HG02763 (cell line): ENCODE data around the gene ZDHHC12.

Experiments used
- ATAC-seq: cut with Tn5 transposase; IDR thresholded peaks from one replicate; pipeline ENCODE4 v1.9.1; 2021; ENCODE audit warnings: mild to moderate bottlenecking, moderate library complexity; ENCODE audit not compliant: unreplicated experiment

Gene ZDHHC12

DNA sequence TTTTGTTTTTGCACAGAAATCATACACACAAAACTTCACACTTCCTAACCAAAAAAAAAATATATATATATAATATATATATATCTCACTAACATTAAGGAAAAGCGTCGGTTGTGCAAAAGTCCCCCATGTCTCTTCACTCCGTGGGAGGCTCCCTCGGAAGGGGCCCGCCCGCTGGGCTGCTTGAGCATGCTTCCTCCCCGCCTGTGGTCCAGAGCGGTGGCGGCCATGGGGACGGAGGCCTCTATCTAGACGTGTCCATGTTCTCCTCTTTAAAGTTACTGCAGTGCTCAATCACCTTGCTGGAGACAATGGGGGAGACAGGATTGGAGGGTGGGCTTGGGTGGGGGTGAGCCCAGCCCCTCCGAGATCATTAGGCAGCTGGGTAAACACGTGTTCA lies 7.2 kb upstream of the ZDHHC12 start:
- ATAC-seq, result no peak

DNA sequence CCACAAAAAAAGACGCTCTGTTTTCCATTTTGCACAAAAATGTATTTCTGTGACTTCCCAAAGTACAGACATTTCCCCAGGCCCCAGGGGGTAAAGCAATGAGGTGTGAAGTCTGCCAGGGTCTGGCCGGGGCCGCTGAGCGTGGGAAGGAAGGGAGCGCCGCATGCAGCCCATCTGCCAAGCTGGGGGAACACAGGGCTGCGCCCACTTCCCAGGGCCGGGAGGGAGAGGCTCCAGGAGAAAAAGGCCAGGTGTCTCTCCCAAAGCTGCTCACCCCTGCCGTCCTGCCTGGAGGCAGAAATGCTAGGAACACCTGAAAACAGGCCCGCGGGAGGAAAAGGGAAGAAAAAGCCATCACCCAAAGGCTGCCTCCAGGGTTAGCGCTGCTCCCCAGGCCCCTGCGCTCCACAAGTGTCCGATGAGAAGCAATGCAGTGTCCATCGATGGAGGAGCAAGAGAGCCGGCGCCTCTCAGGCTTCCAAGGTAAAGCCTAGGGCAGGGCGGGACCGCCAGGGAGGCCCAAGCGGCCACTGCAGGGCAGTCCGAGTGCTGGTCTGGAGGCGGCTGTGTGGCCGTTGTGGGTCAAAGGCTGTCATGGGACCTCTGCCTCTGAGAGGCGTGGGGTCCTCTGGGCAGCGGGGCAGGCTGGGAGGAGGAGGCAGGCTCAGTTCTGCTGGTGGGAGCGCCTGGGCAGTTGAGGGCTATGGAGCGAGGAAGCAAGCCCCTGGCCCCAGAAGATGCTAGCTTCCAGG lies 6.0 kb upstream of the ZDHHC12 start:
- no peak for ATAC-seq

DNA sequence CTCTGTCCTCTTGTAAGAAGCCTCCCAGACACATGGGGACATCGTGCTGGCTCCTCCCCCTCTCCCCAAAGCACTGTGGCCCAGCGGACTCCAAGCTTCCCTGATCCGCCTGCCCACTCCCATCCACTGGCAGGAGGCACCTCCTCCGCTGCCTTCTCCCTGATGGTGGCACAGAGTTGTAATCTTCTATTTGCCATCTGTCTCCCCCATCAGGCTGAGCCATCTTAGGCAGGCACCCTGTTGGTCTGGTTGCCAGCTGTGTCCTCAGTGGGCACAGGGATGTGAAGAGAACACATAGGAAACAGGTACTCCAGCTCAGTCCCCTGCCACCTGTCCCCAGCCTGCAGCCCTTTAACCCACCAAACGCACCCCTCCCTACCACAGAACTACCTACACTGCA lies 5.4 kb upstream of the ZDHHC12 start:
- no peak for ATAC-seq

DNA sequence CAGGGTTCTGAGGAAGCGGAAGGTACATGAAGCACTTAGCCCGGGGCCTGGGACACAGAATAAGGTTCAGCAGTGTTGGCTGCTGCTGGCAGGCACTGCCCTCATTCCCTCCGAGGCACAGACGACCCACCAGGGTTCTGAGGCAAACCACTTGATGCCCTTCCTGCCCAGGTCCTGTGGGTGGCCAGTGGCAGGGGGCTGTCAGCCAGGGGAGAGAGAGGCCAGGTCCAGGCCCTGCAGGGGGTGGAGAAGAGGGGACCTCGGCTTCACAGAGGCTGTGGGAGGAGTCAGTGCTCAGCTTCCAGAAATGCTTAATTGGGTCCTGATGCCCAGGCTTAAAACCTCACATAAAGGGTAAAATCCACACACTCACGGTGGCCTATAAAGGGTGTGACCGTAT lies 4.4 kb upstream of the ZDHHC12 start:
- no peak for ATAC-seq

DNA sequence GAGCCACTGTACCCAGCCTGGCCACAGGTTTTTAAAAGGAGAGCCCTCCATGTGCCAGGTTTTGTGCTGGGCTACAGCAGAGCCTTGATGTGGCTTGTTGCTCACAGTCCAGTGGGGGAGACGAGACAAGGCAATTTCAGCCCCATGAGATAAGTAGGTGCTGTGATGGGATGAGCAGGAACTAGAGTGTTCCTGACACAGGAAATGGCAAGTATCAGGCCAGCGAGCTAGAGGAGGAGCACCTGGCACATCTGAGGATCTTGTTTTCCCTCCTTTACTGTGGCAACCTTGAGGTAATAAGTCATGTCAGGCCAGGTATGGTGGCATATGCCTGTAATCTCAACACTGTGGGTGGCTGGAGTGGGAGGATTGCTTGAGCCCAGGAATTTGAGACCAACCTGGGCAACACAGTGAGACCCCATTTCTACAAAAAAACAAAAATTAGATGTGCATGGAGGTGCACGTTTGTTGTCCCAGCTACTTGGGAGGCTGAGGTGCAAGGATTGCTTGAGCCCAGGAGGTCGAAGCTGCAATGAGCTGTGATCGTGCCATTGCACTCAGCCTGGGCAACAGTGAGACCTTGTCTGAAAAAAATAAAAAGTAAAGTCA lies 3.8 kb upstream of the ZDHHC12 start:
- no peak for ATAC-seq

DNA sequence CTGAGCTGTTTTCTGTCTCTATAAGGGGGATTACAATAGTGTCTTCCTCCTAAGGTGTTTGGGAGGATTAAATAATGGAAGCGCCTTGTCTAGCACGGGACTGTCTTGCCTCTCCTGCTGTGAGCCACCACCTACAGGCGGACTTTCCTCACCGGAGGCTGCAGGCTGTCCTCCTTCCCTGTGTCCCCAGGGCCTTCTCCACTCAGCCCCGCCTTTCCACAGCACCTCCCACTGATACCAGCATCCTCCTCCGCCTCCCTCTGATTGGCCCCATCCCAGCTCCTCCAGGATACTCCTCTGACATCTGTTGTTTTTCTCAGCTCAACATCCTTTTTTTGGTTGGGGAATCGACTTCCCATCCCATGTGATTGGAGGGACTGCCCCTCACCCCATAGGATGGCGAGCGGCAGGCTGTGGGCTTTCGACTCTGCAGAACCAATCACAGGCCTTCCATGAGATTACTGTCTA lies 851 bp upstream of the ZDHHC12 start:
- ATAC-seq, result no peak

DNA sequence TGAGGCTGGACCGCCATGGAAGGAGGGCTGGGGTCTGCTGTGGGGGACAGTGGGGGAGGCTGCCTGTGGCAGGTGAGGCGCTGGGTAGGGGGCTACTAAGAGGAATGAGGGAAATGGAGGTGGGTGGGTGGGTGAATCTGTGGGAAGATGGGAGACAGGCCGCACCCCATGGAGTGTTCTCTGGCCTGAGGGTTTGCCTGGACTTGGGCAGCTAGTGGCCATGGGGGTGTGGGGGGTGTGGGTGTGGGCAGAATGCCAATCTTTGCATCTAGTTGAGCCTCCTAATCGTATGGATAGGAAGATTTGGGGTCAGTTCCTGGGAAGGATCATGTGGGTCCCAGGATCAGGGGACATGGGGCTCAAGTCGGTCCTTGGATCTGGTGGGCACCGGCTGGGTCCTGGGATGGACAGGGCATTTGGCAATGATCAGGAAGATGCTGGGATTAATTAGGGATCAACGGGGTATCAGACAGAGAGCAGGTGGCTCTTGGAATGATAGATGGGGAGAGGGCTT lies 518 bp downstream of the ZDHHC12 start:
- no peak for ATAC-seq

DNA sequence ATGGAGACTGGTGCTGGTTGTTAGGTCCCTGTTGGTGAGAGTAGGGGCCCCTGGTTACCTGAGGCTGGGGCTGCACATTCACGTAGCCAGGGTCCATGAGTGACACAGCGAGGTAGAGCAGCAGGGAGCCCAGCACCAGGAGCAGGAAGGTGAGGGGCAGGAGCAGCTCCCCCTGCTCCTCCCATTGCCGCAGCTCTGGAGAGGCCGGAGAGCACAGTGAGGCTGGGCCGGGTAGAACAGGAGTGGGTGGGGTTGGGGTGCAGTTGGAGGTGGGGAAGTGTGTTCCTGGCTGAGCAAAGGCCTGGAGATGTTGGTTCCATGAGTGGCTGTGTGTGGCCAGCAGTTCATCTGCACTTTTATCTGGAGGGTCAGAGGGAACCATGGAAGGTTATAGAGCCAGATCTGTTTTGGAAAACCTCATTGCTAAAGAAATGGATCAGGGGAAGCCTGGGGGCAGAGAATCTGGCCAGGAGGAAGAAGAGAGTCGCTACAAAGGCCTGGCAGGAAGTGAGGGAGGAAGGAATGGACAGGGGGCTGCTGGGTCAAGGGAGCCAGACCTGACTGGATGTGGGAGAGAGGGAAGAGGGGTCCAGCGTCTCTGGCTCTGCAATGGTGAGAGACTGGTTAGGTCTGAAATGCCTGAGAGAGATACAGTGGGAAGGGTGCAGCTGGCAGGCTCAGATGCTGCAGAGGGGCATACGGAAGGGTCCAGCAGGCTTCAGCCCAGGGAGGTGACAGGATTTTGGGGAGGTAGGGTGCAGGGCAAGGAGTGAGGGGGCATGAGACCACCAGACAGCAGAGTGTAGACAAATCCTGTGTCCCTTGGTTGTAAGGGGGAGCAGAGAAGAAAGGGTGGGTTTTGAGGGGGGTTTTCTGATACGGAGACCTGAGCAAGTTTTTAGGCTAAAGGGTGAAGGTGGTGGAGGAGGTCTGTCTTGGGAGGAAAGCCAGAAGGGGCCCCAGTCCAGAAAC lies 1.3 kb downstream of the ZDHHC12 start:
- ATAC-seq, result no peak

DNA sequence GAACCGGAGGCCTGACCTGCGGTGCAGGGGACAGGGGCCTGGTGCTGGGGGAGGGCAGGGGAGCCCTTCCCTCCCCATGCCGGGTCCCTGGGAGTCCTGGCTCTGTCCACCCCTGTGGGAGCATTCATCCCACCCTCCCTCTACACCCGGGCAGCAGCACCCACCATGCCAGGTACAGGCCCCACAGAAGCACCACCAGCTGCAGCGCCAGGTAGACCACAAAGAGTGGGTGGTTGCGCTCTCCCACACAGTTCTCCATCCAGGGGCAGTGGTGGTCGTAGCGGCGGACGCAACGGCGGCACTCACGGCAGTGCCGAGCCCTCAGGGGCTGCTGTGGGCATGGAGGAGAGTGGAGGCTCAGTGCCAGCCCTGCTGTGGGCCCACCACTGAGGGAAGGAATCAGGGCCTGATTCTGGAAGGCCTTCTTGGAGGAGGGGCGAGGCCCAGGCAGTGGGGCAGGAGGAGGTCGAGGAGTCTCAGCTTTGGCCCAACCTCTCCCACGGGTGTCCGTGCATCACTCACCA lies 2.4 kb downstream of the ZDHHC12 start:
- ATAC-seq, result no peak

DNA sequence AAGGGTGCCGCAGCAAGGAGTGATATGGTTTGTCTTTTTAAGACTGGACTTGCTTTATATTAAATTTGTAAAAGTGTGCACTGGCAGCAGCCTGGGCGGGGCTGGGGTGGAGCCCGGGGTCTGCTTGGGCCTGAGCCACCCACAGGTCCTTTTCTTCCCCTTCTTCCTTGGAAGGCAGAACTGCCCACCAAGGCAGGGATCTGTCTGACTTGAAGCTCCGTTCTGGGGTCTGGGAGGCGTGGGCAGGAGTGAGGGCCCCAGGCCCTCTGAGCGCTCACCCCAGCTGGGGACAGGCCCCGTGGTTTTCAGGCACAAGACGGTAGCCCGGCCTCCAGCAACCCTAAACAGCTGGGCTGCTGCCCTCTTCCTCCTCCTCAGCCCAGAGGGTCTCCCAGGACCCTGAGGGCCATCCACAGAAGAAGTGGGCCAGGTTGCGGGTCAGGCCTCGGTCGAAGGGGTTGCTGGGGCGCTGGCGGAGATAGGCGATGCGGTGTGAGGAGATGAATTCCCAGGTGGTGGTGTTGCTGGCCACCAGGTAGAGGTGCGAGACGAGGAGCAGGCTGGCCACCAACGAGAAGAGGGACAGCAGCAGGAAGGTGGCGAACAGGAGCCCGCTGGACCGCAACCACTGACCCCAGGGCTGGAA lies 3.0 kb downstream of the ZDHHC12 start:
- ATAC-seq, result no peak

DNA sequence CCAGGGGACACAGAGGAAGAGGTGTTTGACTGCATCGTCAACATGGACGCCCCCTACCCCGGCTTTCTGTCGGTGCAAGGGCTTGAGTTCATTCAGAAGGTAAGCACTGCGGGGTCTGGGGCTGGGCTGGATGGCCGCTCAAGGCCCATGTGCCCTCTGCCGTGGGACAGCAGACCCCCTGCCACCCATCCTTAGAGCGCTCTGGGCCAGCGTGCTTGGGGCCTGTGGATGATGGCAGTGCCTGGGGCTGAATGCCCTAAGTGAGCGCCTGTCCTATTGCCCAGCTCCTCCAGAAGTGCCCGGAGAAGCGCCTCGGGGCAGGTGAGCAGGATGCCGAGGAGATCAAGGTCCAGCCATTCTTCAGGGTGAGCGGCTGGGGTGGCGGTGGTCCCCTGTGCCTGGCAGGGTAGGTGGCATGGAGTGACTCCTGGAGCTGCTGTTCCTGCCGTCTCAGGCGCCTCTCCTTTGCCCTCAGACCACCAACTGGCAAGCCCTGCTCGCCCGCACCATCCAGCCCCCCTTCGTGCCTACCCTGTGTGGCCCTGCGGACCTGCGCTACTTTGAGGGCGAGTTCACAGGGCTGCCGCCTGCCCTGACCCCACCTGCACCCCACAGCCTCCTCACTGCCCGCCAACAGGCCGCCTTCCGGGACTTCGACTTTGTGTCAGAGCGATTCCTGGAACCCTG lies 3.9 kb downstream of the ZDHHC12 start:
- no peak for ATAC-seq

DNA sequence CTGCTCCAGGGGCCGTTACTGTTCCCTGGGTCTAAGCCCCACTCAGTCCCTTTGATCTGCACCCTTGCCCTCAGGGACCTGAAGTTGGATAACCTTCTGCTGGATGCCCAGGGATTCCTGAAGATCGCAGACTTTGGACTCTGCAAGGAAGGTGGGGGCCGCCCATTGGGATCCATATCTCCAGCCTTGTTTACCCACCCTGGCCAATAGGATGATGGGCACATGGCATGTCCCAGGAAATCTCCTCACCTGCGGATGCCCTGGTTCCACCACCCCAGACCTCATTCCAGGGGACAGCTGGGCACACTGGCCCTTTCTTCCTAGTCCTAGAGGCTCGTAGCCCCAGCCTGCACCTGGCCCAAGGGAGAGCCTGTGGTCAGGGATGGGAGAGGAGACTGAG lies 5.5 kb downstream of the ZDHHC12 start:
- no peak for ATAC-seq

DNA sequence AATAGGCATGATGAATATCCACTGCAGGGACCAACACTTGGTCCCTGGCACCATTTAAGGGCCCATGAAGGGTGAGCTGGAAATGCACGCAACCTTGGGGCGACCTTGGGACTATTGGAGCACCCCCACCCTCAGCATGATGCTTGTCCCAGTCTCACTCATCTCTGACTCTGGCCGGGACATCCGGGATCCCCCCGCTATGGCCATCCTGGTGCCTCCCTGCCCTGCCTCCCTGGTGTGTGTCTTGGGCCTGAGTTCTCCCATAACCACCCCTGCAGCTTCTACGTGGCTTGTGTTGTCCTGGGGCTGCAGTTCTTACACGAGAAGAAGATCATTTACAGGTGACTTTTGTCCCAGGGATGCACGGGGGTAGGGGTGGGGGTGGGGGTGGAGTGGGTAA lies 5.9 kb downstream of the ZDHHC12 start:
- no peak for ATAC-seq

DNA sequence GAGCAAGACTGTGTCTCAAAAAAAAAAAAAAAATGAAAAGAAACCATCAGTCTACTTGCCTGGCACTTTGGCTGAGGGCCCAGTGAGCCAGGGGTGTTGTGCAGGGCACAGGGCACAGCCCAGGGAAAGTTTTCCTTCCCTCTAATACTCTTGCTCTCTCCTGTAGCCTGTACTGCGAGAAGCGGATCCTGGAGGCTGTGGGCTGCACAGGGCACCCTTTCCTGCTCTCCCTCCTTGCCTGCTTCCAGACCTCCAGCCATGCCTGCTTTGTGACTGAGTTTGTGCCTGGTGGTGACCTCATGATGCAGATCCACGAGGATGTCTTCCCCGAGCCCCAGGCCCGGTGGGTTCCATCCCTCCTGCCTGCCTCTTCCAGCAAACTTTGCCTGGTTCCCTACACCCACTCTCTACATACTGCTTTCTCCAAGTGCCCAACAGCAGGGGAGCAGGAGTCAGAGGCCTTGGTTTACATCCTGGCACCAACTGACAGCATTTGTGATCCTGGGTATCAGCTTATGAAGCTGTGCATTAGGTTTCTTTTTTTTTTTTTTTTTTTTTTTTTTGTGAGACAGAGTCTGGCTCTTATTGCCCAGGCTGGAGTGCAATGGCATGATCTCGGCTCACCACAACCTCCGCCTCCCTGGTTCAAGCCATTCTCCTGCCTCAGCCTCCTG lies 7.2 kb downstream of the ZDHHC12 start:
- no peak for ATAC-seq

DNA sequence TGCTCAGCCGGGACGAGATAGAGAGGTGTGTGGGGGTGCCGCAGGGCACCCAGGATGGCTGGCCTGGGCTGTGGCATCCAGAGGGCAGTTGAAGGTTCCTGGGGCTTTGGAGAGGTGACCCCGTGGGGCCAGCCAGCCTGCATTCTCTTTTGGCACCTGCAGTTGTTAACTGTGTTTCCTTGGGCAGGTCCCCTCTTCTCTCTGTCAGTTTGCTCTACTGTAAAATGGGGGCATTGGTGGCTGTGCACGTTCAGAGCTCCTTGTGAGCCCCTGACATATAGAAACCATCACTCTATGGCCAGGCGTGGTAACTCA lies 8.5 kb downstream of the ZDHHC12 start:
- no peak for ATAC-seq

DNA sequence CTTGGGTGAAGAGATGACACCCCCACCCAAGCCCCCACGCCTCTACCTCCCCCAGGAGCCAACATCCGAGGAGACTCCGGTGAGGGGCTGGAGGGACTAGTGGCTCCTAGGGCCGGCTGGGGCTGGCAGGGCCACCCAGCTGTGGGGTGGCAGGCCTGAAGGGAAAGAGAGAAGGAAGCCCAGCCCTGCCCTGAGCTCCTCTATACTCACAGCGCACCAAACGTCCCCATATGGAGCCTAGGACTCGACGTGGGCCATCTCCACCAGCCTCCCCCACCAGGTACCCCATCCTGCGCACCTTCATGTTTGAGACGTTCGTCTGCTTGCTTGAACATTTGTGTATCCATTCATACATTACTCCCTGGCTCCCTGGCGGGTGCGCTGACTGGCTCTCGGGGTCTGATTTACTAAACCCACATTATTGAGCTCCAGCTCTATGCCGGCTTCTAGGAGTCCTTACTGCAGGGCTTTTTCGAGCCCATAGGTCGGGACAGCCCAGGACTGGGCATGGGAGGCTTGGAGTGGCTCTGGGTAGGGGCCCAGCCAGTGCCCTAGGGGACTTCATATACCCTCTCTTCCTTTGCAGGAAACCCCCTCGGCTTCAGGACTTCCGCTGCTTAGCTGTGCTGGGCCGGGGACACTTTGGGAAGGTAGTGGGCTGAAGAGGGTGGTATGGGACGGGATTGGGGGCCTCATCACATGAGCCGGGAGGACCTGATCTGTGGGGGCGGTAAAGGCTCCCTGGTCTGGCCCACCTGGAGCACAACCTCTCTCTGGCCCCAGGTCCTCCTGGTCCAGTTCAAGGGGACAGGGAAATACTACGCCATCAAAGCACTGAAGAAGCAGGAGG lies 9.1 kb downstream of the ZDHHC12 start:
- ATAC-seq, result no peak

DNA sequence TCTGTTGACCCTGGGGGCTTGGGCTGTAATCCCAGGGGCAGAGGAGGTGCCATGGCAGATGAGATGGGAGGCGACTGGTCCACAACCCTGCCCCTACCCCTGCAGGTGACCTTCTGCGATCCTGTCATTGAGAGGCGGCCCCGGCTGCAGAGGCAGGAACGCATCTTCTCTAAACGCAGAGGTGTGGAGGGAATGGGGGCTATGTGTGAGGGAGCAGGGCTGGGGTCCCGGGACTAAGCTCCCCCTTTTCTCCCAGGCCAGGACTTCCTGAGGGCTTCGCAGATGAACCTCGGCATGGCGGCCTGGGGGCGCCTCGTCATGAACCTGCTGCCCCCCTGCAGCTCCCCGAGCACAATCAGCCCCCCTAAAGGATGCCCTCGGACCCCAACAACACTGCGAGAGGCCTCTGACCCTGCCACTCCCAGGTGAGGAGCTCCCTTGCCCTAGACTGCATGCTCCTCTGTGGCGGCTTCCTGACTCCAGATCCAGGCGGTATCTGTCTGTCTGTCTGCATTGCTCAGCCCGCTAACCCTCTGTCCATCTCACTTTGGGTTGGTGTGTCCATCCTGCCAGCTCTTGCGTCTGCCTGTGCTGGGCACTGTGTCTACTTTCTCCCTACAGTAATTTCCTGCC lies 9.9 kb downstream of the ZDHHC12 start:
- no peak for ATAC-seq

DNA sequence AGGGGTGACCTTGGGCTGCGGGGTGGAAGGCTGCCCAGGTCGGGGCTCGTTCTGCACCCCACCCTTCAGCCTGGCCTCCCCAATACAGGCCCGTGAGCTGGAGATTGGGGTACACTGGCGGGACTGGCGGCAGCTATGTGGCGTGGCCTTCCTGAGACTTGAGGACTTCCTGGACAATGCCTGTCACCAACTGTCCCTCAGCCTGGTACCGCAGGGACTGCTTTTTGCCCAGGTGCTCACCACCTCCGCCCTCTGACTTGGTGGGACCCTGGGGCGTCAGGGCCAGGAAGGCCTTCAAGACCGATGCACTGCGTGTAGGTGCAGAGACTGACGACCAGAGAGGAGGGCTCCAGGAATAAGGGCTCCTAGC lies 10.5 kb downstream of the ZDHHC12 start:
- no peak for ATAC-seq
